ENCODE results near the gene NDUFA8.

NDUFA8 gene

DNA sequence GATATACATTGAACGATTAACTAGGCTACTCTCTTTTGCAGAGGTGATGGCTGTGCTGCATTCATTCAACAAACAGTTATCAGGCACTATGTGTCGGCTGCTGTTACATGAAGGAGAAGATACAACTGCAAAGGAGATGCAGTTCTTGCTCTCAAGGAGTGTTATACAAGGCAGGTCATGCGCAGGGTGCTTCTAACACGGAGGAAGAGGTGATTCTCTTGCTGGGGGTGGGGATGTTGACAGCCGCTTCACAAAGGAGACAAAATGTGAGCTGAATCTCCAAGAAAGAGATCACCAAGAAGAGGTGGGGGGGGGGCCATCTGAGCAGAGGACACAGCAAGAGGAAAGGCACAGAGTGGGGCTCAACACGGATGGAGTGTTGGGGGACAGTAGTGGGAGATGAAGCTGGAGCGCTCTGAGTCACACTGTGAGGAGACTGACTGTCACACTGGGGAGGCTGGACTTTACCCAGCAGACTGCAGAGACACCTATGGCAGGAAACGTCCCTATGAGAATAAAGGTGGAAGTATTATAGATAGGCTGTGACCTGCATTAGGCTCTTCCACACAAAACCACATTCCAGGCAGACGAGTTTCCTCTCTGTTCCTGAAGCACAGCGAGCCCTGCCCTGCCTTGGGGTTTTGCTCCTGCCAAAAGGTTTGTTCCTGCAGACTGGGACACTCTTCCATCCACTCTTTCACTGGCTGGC is 20.9 kb downstream of the NDUFA8 start:
- DNase-seq = no peak

DNA sequence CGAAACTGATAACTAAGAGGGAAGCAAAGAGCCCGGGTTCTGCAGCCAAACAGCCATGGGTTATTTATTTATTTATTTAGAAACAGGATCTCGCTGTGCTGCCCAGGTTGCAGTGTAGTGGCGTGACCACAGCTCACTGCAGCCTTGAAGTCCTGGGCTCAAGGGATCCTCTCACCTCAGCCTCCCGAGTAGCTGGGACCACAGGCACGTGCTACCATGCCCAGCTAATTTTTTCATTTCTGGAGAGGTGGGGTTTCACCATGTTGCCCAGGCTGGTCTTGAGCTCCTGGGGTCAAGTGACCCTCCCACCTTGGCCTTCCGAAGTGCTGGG is 24.1 kb downstream of the NDUFA8 start:
- DNase-seq = no peak

DNA sequence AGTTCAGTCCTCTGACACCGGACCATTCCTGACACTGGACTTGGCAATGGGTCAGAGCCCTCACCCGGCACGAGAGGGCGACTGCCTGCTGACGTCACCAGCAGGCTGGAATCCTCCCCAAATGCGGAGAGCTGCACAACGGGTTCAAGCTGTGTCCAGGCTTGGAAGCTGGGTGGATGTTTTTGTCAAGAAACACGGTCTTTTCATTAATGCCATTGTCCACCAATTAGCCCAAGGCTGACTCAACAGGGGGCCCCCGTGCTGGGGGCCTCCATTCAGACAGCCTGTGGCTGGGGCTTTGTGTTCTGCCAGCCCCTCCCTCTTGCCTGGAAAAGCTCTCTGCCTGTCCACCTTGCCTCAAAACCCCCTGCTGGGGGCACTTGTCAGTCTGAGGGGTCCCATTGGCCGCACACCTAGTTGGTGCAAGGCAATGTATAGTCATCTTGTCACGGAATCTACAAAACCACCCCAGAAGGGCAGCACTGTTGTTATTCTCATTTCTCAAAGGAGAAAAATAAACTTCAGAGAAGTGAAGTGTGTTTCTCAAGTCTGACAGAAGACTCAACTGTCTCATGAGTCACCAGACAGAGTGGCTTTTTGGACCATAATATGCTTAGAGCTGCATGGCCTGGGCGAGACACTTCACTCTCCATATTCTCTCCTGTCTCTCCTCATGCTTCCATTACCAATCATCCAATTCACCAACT is 24.6 kb downstream of the NDUFA8 start:
- DNase-seq = no peak

DNA sequence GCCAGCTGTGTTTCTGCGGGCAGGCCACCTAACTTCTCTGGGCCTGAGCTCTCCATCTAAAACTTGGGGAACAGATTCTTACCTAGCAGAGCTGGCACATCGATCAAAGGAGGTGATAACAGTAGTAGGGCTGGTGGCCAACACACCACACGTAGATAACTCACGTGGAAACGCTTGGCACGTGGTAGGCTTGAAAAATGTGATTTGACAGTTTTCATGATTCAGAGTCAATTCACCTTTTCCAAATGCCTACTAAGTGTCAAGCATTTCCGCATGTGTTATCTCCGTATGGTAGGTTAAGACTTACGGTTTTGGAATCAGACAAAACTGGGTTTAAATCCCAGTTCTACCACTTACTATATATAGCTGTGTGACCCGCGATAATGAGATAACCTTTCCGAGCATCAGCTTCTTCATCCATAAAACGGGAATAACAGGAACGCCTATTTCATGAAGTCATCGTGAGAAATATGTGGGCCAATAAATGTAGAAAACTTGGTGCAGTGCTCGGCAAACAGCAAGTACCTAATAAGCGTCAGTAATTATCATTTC is 25.5 kb downstream of the NDUFA8 start:
- no peak for DNase-seq

DNA sequence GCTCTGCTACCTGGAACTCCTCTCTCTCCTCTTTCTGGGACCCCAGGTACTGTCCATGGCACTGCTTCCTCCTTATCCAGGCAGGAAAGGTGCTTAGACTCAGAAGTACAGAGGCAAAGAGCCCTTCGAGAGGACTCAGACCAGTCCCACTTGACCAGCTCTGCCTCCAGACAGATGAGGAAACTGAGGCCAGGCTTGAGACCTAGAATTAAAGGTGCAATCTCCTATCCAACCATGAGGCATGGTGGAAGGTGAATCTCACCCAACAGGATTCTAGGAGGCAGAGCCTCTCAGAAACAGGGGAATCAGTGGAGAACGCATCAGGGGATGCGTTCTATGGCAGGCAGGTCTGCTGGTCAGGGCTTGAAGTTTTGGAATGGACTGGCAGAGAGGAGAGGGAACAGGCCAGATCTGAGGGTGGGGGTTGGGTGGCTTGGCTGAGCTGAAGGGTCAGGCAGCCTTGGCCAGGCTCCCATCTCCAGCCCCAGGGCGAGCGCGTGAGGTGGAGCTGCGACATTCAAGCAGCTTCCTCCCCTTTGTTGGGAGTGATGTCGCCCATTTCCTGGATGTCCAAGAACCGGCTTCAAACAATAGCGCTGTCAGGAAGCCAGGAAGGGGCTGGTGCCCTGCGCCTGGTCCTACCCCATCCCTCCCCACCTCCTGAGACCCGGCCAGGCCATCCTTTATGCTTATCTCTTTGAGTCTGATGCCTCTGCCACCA is 26.2 kb downstream of the NDUFA8 start:
- no peak for DNase-seq

GRCh38 chr9:122132539-122132938 is 27.0 kb downstream of the NDUFA8 start:
- DNase-seq = no peak

DNA sequence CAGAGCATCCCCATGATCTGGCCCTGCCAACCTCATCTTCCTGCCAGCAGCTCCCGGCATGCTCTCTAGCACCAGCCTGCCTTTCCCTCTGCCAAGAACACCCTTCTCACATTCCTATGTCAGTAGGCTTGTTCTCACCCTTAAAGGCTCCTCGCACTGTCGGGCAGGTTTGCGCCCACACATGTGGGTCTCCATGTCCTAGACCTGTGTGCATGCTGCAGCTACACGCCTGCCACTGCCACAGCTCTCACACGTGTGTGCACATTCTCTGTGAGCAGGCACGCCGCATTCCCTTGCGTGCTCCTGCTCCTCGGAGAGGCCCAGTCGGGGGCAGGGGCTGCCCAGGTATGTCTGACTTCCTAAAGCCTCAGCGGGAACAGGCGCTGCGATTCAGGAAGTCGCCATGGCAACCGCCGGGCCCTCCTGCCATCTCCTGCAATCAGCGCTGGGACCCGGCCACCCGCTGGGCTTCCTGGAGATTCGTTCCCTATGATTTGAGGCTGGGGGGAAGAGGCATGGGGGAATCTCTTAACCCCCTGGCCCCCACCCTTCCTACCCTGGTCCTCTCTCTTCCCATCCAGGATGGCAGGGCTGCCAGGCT is 28.1 kb downstream of the NDUFA8 start:
- DNase-seq = peak; percentile 43

GRCh38 chr9:122130837-122131236 is 28.7 kb downstream of the NDUFA8 start:
- DNase-seq = no peak

- no peak for DNase-seq
Observed at GRCh38 chr9:122129969-122130368, 29.6 kb downstream of the NDUFA8 start.

- no peak for DNase-seq
Observed at GRCh38 chr9:122128969-122129343, 30.6 kb downstream of the NDUFA8 start.

- DNase-seq = no peak
Observed at GRCh38 chr9:122128007-122128968, 31.3 kb downstream of the NDUFA8 start.

- no peak for DNase-seq
Observed at GRCh38 chr9:122127396-122127798, 32.2 kb downstream of the NDUFA8 start.

DNA sequence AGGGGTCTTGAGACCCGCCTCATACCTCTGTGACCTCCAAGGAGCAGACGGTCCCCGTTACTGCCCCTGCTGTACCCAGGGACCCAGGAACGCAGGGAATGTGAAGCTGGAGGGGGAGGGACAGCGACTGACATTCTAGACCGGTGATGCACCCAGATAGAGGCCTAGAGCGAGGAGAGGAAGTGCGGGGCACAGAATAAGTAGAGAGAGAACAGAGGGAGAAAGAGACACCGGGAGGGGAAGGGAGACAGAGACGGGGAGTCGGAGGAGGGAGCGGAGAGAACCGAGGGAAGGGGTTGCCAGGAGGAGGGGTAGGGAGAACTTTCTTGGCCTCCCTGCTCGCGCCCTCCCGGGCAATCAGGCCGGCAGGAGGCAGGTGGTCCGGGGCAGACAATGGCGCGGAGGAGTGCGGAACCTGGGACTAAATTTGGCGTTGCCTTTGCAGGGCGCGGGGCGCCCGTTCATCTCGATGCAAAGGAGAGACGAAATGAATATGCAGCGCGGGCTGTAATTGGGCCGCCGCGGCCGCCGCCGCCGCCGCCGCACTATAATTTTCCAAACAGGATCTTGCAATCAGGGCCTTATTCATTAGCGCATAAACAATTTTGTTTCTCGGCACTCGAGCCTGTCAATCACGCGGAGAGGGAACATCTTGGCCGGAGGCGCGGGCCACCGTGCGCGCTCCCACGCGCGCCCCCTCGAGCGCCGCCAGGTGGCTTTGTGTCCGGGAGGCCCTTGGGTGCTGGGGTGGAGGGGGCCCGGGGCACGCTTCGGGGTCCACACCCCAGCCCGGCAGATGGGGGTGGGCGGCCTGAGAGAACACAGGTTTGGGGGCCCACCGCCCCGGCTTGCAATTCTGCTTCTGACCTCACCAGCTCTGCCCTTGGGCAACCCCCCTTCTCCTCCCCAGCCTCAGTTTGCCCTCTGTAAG is 33.0 kb downstream of the NDUFA8 start:
- DNase-seq = peak; percentile 62

DNA sequence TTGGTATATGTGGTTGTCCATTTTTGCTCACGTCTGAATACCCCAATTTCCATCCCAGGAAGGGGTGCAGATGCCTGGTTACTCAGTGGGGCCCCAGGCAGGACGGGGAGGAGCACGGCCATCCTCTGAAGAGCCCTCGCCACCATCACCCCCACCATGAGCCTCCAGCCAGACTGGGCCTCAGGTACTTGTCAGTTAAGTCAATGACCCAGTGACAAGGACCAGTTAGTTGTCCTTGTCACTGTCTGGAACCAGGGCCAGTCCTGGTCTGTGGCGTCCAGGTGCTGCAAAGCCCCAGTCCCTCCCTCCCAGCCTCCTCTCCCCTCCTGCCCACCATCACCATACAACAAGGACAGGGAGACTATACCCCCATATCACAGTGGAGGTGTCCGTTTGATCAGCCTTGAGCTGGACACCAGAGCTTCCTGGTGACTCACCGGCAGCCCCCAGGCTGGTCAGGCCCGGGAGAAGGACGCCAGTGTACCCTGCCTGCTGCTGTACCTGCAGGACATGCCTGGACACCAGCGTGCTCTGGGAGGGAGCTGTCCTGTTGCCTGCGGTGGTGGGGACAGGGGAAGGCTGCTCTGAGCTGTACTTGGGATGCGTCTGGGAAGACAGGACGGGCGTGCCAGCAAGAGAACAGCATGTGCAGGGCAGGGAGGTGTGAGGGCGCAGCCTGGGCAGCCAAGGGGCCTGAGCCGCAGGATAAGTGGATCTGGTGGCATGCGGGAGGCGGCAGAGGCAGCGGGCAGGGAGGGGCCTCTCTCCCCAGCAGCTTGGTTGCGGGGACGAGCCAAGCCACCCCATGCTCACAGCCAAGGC is 33.9 kb downstream of the NDUFA8 start:
- DNase-seq = peak; percentile 47

GRCh38 chr9:122125158-122125508 is 34.4 kb downstream of the NDUFA8 start:
- DNase-seq = peak; percentile 71

- DNase-seq = no peak
Observed at GRCh38 chr9:122124528-122124927, 35.1 kb downstream of the NDUFA8 start.

- no peak for DNase-seq
Observed at GRCh38 chr9:122124048-122124447, 35.5 kb downstream of the NDUFA8 start.

DNA sequence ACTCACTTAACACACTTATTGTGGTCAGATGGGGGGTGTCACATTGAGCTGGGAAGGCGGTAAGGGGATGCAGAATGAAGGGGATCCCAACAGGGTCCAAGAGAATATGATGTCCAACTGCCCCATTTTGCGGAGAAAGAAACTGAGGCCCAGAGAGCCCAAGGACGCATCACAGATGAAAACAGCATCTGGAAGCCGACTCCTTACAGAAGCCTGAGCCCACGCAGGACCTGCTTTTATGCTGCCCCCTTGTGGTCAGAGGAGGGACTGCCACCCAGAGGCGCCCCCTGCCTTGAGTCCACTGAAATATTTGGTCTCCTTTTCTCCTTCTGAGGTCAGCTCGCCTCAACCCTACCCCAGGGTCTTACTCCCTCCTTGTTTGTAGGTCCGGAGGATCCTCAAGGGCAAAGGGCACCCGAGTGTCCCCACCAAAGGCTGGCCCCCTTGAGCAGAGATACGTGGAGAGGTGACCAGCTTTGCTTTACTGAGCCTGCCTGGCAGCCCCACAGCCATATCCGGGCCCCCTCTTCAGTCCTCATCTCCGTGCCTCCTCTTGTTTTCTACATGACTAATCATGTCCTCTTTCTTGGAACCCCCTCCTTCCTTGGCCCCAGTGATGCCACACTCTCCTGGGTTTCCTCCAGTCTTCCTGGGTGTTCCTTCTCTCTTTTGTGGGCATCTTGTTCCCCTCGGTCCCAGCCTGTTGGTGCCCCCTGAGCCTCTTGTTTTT is 36.5 kb downstream of the NDUFA8 start:
- DNase-seq = peak; percentile 57

- DNase-seq = no peak
Observed at GRCh38 chr9:122122468-122122867, 37.1 kb downstream of the NDUFA8 start.

Data from right kidney (tissue), 1 donor.